HL-60 (cell line): ENCODE data around the gene TIMP4.

ENCODE experiments used
- DNase-seq, 2 experiments: peaks; one replicate each; pipeline ENCODE4 v3.0.0-alpha.2; 2010 to 2020; ENCODE audit warnings: low read depth in 1 of 2, low spot score in 1 of 2
- H3K27ac ChIP-seq: fragments of 250-450 bp; sonication (Bioruptor Pico); replicated peaks from 2 replicates; pipeline ENCODE4 v1.5.1; 2020; ENCODE audit warnings: mild to moderate bottlenecking, moderate library complexity
- H3K27me3 ChIP-seq: fragments of 250-450 bp; sonication (Bioruptor Pico); 2 replicates; pipeline ENCODE4 v1.5.1; 2021; ENCODE audit warnings: mild to moderate bottlenecking, moderate library complexity; ENCODE audit not compliant: insufficient read depth, poor library complexity, severe bottlenecking
- H3K4me3 ChIP-seq: replicated peaks from 2 replicates; pipeline ENCODE4 v1.5.1; 2011; ENCODE audit warnings: mild to moderate bottlenecking, control low read depth, low read length; ENCODE audit not compliant: insufficient read depth
- GABPA ChIP-seq: IDR thresholded peaks from 2 replicates; pipeline ENCODE4 v1.6.1; 2012; ENCODE audit warnings: low read depth
- POLR2AphosphoS5 ChIP-seq: IDR thresholded peaks from 2 replicates; pipeline ENCODE4 v1.6.1; 2012; ENCODE audit warnings: low read depth
- SPI1 ChIP-seq: IDR thresholded peaks from 2 replicates; pipeline ENCODE4 v1.6.1; 2012; ENCODE audit warnings: low read depth, mild to moderate bottlenecking, borderline replicate concordance
- TF ChIP-seq, protein P1 (sequence below): IDR thresholded peaks from one replicate; pipeline ENCODE4 v1.5.1; 2011; ENCODE audit warnings: low read length, control low read depth, inconsistent platforms; ENCODE audit not compliant: insufficient read depth
- TF ChIP-seq, protein P2 (sequence below): IDR thresholded peaks from 2 replicates; pipeline ENCODE4 v1.6.1; 2012; ENCODE audit warnings: low read depth; ENCODE audit not compliant: insufficient replicate concordance

Gene TIMP4

DNA sequence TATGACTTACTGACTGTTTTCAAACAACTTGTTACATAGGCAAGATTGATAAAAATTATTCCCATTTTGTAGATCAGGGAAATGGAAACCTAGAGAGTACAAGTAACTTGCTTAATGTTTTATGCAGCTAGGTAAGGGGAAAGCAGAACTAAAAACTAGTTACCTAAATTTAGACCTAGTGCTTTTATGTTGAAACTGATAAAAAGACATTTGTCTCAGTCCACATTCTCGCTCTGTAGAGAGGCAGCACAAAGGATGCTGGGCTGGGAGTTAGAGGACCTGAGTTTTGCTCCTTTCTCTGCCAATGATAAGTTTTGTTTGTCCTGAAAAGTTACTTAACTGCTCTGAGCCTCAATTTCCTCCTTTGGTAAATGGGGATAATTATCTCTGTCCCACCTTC is 17.4 kb downstream of the TIMP4 start:
- H3K4me3 ChIP-seq, result no peak overlapping the region
- no peaks in the 10 kb centered on the region for H3K27me3 ChIP-seq
- TF ChIP-seq SPI1 (no peak), GABPA (no peak), POLR2AphosphoS5 (no peak)
- TF ChIP-seq, protein P1, sequence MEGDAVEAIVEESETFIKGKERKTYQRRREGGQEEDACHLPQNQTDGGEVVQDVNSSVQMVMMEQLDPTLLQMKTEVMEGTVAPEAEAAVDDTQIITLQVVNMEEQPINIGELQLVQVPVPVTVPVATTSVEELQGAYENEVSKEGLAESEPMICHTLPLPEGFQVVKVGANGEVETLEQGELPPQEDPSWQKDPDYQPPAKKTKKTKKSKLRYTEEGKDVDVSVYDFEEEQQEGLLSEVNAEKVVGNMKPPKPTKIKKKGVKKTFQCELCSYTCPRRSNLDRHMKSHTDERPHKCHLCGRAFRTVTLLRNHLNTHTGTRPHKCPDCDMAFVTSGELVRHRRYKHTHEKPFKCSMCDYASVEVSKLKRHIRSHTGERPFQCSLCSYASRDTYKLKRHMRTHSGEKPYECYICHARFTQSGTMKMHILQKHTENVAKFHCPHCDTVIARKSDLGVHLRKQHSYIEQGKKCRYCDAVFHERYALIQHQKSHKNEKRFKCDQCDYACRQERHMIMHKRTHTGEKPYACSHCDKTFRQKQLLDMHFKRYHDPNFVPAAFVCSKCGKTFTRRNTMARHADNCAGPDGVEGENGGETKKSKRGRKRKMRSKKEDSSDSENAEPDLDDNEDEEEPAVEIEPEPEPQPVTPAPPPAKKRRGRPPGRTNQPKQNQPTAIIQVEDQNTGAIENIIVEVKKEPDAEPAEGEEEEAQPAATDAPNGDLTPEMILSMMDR, result no peak
- TF ChIP-seq, protein P2, sequence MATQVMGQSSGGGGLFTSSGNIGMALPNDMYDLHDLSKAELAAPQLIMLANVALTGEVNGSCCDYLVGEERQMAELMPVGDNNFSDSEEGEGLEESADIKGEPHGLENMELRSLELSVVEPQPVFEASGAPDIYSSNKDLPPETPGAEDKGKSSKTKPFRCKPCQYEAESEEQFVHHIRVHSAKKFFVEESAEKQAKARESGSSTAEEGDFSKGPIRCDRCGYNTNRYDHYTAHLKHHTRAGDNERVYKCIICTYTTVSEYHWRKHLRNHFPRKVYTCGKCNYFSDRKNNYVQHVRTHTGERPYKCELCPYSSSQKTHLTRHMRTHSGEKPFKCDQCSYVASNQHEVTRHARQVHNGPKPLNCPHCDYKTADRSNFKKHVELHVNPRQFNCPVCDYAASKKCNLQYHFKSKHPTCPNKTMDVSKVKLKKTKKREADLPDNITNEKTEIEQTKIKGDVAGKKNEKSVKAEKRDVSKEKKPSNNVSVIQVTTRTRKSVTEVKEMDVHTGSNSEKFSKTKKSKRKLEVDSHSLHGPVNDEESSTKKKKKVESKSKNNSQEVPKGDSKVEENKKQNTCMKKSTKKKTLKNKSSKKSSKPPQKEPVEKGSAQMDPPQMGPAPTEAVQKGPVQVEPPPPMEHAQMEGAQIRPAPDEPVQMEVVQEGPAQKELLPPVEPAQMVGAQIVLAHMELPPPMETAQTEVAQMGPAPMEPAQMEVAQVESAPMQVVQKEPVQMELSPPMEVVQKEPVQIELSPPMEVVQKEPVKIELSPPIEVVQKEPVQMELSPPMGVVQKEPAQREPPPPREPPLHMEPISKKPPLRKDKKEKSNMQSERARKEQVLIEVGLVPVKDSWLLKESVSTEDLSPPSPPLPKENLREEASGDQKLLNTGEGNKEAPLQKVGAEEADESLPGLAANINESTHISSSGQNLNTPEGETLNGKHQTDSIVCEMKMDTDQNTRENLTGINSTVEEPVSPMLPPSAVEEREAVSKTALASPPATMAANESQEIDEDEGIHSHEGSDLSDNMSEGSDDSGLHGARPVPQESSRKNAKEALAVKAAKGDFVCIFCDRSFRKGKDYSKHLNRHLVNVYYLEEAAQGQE, result no peak
- DNase-seq, result no peak
- H3K27ac ChIP-seq, result no peak overlapping the region

GRCh38 chr3:12139111-12139511 is 19.6 kb downstream of the TIMP4 start:
- TF ChIP-seq SPI1 (no peak), GABPA (no peak), POLR2AphosphoS5 (no peak)
- TF ChIP-seq, protein P1, result peak; percentile 31
- TF ChIP-seq, protein P2, result no peak
- DNase-seq, result peak in 1 of 2 experiments; percentile 59
- Histone ChIP-seq H3K27me3 (no peaks in the 10 kb centered on the region), H3K27ac (no peak overlapping the region), H3K4me3 (no peak overlapping the region)

- Histone ChIP-seq H3K27me3 (peaks cover 3% of the 10 kb centered on the region), H3K4me3 (no peak overlapping the region), H3K27ac (no peak overlapping the region; the same call in 1 of the 2 replicates)
- TF ChIP-seq SPI1 (no peak), POLR2AphosphoS5 (no peak), GABPA (no peak)
- TF ChIP-seq, protein P2, result no peak
- TF ChIP-seq, protein P1, result peak; percentile 28
- peak; percentile 18 to 54 for DNase-seq
Observed at GRCh38 chr3:12138044-12138443, 20.7 kb downstream of the TIMP4 start.
